ENCODE measurements around the gene HOXA4.

GRCh38 chr7:27164367-27165088 is 34.0 kb upstream of the HOXA4 start:
- TF ChIP-seq CTCF (IDR thresholded peaks at IDR 0.05), result peak in 1 of 4 experiments; percentile 43
- no peak for TF ChIP-seq POLR2A (IDR thresholded peaks at IDR 0.05)
- peak in 2 of 4 donors; percentile 40 to 61 for TF ChIP-seq POLR2AphosphoS5 (IDR thresholded peaks at IDR 0.05)
- TF ChIP-seq EP300 (IDR thresholded peaks at IDR 0.05), result no peak
